Immature natural killer cell (primary cell): ENCODE measurements around the gene DCUN1D1. TPM values are rescaled to one million over a fixed set of nuclear protein-coding genes. Genes with fewer than 3 reads are reported as not detected.

Source experiments
- DNase-seq, 3 donors: peaks; one replicate each; pipeline ENCODE4 v3.0.0; 2022; ENCODE audit warnings: mixed read lengths in 1 of 3
- H3K27ac Mint-ChIP-seq, 6 donors: one replicate each; pipeline ENCODE4 v1.8.0; 2020; ENCODE audit warnings: mixed read lengths in 6 of 6, mild to moderate bottlenecking in 5 of 6, inconsistent platforms in 4 of 6, moderate library complexity in 3 of 6
- H3K27me3 Mint-ChIP-seq, 3 donors: one replicate each; pipeline ENCODE4 v1.8.0; 2020 to 2021; ENCODE audit warnings: low read depth in 3 of 3, mild to moderate bottlenecking in 3 of 3, mixed read lengths in 3 of 3, moderate library complexity in 3 of 3, inconsistent platforms in 1 of 3
- H3K36me3 Mint-ChIP-seq, 3 donors: one replicate each; pipeline ENCODE4 v1.8.0; 2020; ENCODE audit warnings: mixed read lengths in 3 of 3, inconsistent platforms in 2 of 3, mild to moderate bottlenecking in 2 of 3
- H3K4me1 Mint-ChIP-seq, 2 donors: one replicate each; pipeline ENCODE4 v1.8.0; 2020; ENCODE audit warnings: inconsistent platforms in 2 of 2, mild to moderate bottlenecking in 2 of 2, mixed read lengths in 2 of 2, moderate library complexity in 1 of 2
- H3K4me3 Mint-ChIP-seq, 5 donors: one replicate each; pipeline ENCODE4 v1.8.0; 2020; ENCODE audit warnings: mild to moderate bottlenecking in 5 of 5, mixed read lengths in 5 of 5, inconsistent platforms in 3 of 5, moderate library complexity in 3 of 5
- H3K9me3 Mint-ChIP-seq, 6 donors: one replicate each; pipeline ENCODE4 v1.8.0; 2020; ENCODE audit warnings: mild to moderate bottlenecking in 6 of 6, mixed read lengths in 6 of 6, inconsistent platforms in 4 of 6, moderate library complexity in 3 of 6
- polyA plus RNA-seq, 3 donors: library from polyadenylated mRNA; unstranded; fragments of 300-500 nt; fragmentation: Illumina TruSeq; gene quantifications; one replicate each; pipeline ENCODE4 v1.2.3, GENCODE V29; 2021

Gene DCUN1D1
- polyA plus RNA-seq, 3 donors from 2014 or later, result 27.0 to 34.5 (median 31.4) TPM

DNA sequence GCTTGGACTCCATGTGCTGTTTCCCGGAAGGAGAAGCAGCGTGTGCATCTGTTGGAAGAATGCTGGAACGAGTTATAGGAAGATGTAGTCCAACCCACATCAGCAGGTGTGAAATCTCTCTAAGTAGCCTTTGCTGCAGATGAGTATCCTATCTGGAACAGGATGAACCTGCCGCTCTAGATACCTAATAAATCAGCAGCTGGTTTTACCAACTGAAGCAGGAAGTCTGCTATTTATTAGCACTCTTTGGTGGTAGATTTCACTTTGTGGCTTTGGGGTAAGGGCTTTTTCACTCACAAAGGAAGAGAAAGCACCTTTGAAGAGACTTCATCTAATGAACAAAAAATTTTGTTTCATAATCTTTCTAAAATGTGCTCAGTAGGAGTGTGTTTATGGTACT, 66.4 kb downstream of the DCUN1D1 start:
- H3K27me3 Mint-ChIP-seq, result peaks cover 0 to 3% (median 0%) of the 10 kb centered on the region in 3 donors
- H3K9me3 Mint-ChIP-seq, result no peaks in the 10 kb centered on the region
- peaks cover 0 to 8% (median 5%) of the 10 kb centered on the region in 3 donors for H3K36me3 Mint-ChIP-seq
- peaks cover 47 to 77% of the 10 kb centered on the region in 2 donors for H3K4me1 Mint-ChIP-seq
- DNase-seq, result peak; percentile 13 to 33 (median 19)
- H3K27ac Mint-ChIP-seq, result peak overlapping the region; percentile 64 to 86 (median 80)
- peak overlapping the region; percentile 50 to 66 (median 58) for H3K4me3 Mint-ChIP-seq

- H3K9me3 Mint-ChIP-seq, result no peaks in the 10 kb centered on the region
- DNase-seq, result no peak
- peaks cover 0 to 3% (median 0%) of the 10 kb centered on the region in 3 donors for H3K27me3 Mint-ChIP-seq
- H3K4me3 Mint-ChIP-seq, result no peak overlapping the region
- peaks cover 47 to 84% of the 10 kb centered on the region in 2 donors for H3K4me1 Mint-ChIP-seq
- H3K36me3 Mint-ChIP-seq, result peaks cover 0 to 8% (median 5%) of the 10 kb centered on the region in 3 donors
- H3K27ac Mint-ChIP-seq, result peak overlapping the region; percentile 28 to 88 (median 64)
Measured at GRCh38 chr3:182912474-182912873, 67.9 kb downstream of the DCUN1D1 start.

DNA sequence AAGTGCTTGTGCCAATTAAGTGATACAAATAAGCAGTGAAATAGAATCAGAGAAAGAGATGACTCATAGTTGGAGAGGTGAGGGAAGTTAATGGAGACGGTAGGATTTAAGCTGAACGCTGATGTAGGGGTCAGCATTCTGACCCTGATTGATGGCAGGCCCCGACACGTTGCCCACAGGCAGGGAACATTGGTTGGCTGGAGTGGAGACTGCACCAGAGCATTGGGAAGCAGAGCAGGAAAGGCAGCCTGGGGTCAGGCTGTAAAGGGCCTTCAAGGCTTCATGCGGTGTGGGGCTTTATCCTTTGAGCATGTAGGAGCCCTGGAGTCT, 68.6 kb downstream of the DCUN1D1 start:
- no peak overlapping the region for H3K4me3 Mint-ChIP-seq
- DNase-seq, result no peak
- H3K27me3 Mint-ChIP-seq, result peaks cover 0 to 3% (median 0%) of the 10 kb centered on the region in 3 donors
- H3K4me1 Mint-ChIP-seq, result peaks cover 47 to 79% of the 10 kb centered on the region in 2 donors
- peak overlapping the region; percentile 20 to 88 (median 73) for H3K27ac Mint-ChIP-seq
- no peaks in the 10 kb centered on the region for H3K9me3 Mint-ChIP-seq
- H3K36me3 Mint-ChIP-seq, result peaks cover 0 to 8% (median 5%) of the 10 kb centered on the region in 3 donors

DNA sequence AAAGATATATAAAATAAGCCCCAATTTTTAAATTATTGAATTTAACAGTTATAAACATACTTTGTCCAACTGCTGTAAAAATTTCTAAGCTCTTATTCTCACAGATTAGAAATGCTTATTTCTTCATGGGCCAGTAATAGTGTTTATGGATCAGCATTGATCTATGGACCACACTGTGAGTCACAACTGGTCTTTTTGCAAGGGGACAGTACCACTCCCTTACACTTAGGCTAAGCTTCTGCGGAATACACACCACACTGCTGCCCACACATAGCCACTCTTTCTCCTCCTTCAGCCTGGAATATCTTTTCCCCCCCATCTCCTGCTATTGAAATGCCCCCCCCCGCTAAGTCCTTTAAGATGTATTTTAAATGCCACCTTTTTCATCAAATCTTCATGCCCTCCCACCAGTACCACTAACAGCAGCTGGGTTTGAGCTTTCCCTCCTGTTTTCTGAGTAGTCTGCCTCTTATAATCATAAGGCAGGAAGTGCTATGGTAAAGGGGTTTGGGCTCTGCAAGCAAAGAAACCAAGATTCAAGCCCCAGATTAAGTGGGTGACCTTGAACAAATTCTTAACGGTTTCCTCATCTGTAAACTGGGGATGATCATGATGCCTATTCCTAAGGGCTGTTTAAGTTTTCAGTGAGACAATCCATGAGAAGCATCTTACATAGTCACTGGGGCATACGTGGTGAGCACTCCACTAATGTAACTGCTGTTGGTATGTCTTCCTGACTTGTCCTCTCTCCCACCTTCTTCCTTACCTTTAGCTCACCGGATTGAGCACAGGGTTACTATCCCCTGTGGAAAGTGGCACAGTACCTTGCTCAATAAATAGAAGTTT, 69.2 kb downstream of the DCUN1D1 start:
- Mint-ChIP-seq H3K4me1 (peaks cover 47 to 76% of the 10 kb centered on the region in 2 donors), H3K36me3 (peaks cover 1 to 10% (median 5%) of the 10 kb centered on the region in 3 donors), H3K9me3 (no peaks in the 10 kb centered on the region), H3K27ac (peak overlapping the region; percentile 20 to 88 (median 73)), H3K4me3 (peak overlapping the region in 1 of 5 donors; percentile 2), H3K27me3 (peaks cover 0 to 3% (median 0%) of the 10 kb centered on the region in 3 donors)
- no peak for DNase-seq

- Mint-ChIP-seq H3K4me3 (no peak overlapping the region), H3K4me1 (peaks cover 36 to 59% of the 10 kb centered on the region in 2 donors)
- peak in 2 of 3 donors; percentile 7 to 30 for DNase-seq
Measured at GRCh38 chr3:182909318-182910040, 70.9 kb downstream of the DCUN1D1 start.

DNA sequence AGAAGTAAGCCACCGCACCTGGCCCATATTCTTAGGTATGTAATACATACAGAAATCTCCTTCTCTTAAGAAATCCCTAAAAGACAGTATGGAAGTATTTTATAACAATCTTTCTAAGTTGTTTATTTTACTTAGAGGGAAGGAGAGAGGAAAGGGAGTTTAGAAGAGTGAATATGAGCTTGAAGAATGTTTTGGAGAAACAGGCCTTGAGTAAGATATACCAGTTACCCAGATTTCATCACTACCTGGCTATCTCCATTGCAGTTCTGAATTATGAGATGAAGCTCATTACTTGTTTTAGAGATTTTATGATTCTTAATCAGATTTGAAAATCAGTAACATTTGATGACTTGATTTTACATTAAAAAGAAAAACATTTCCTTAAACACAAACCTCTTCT, 71.9 kb downstream of the DCUN1D1 start:
- H3K36me3 Mint-ChIP-seq, result peaks cover 4 to 11% (median 8%) of the 10 kb centered on the region in 3 donors
- H3K27me3 Mint-ChIP-seq, result peaks cover 0 to 3% (median 0%) of the 10 kb centered on the region in 3 donors
- H3K9me3 Mint-ChIP-seq, result no peaks in the 10 kb centered on the region
- H3K27ac Mint-ChIP-seq, result peak overlapping the region in 2 of 6 donors; percentile 7 to 55
- no peak for DNase-seq
- H3K4me3 Mint-ChIP-seq, result no peak overlapping the region
- H3K4me1 Mint-ChIP-seq, result peaks cover 30 to 49% of the 10 kb centered on the region in 2 donors

More at GRCh38 chr3:182909318-182910040, 70.9 kb downstream of the DCUN1D1 start:
- Mint-ChIP-seq H3K9me3 (no peaks in the 10 kb centered on the region), H3K27ac (no peak overlapping the region), H3K27me3 (peaks cover 0 to 3% (median 0%) of the 10 kb centered on the region in 3 donors), H3K36me3 (peaks cover 4 to 11% (median 5%) of the 10 kb centered on the region in 3 donors)

DNA sequence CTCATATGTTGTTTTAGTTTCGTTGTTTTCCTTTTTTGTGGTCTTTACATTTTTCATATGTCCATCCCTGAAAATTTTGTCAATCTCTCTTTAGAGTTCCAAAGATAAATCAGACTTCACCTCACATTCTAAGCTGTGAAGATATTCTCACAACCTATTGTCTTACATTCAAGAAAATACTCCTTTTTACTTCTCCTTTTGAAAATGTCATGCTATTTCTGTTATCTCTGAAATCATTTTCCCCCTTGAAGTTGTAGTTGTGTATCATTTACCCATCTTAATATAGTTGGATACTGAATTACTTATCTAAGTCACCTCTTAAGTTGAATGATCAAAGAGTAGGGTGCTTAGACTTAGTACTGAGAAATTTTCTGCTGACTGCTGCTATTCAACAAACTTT, 74.3 kb downstream of the DCUN1D1 start:
- Mint-ChIP-seq H3K4me1 (peaks cover 11 to 24% of the 10 kb centered on the region in 2 donors), H3K4me3 (no peak overlapping the region), H3K27me3 (no peaks in the 10 kb centered on the region), H3K36me3 (peaks cover 4 to 18% (median 8%) of the 10 kb centered on the region in 3 donors), H3K27ac (peak overlapping the region in 1 of 6 donors; percentile 6), H3K9me3 (no peaks in the 10 kb centered on the region)
- DNase-seq, result no peak

GRCh38 chr3:182905623-182906022, 74.7 kb downstream of the DCUN1D1 start:
- Mint-ChIP-seq H3K4me1 (peaks cover 8 to 20% of the 10 kb centered on the region in 2 donors), H3K36me3 (peaks cover 4 to 18% (median 8%) of the 10 kb centered on the region in 3 donors), H3K4me3 (no peak overlapping the region), H3K27ac (peak overlapping the region in 3 of 6 donors; percentile 10 to 17 (median 12)), H3K9me3 (no peaks in the 10 kb centered on the region), H3K27me3 (no peaks in the 10 kb centered on the region)
- DNase-seq, result no peak

GRCh38 chr3:182904164-182904563, 76.2 kb downstream of the DCUN1D1 start:
- H3K27ac Mint-ChIP-seq, result peak overlapping the region in 2 of 6 donors; percentile 10 to 43
- H3K4me1 Mint-ChIP-seq, result peaks cover 4 to 9% of the 10 kb centered on the region in 2 donors
- H3K27me3 Mint-ChIP-seq, result no peaks in the 10 kb centered on the region
- DNase-seq, result no peak
- H3K4me3 Mint-ChIP-seq, result no peak overlapping the region
- peaks cover 9 to 26% (median 11%) of the 10 kb centered on the region in 3 donors for H3K36me3 Mint-ChIP-seq
- no peaks in the 10 kb centered on the region for H3K9me3 Mint-ChIP-seq

- Mint-ChIP-seq H3K9me3 (no peaks in the 10 kb centered on the region), H3K4me3 (no peak overlapping the region)
Measured at GRCh38 chr3:182902236-182902635, 78.1 kb downstream of the DCUN1D1 start.

GRCh38 chr3:182896553-182896952, 83.8 kb downstream of the DCUN1D1 start:
- H3K4me1 Mint-ChIP-seq, result peaks cover 7 to 31% of the 10 kb centered on the region in 2 donors
- DNase-seq, result no peak
- peak overlapping the region in 3 of 6 donors; percentile 25 to 84 (median 44) for H3K27ac Mint-ChIP-seq
- peaks cover 0 to 2% (median 0%) of the 10 kb centered on the region in 3 donors for H3K27me3 Mint-ChIP-seq
- peaks cover 13 to 37% (median 17%) of the 10 kb centered on the region in 3 donors for H3K36me3 Mint-ChIP-seq
- no peaks in the 10 kb centered on the region for H3K9me3 Mint-ChIP-seq
- no peak overlapping the region for H3K4me3 Mint-ChIP-seq

More at GRCh38 chr3:182902236-182902635, 78.1 kb downstream of the DCUN1D1 start:
- Mint-ChIP-seq H3K27me3 (no peaks in the 10 kb centered on the region), H3K4me1 (peaks cover 0 to 4% of the 10 kb centered on the region in 2 donors), H3K27ac (peak overlapping the region in 1 of 6 donors; percentile 1), H3K36me3 (peaks cover 9 to 26% (median 11%) of the 10 kb centered on the region in 3 donors)
- no peak for DNase-seq

GRCh38 chr3:182895513-182896112, 84.7 kb downstream of the DCUN1D1 start:
- Mint-ChIP-seq H3K36me3 (peaks cover 18 to 46% (median 27%) of the 10 kb centered on the region in 3 donors), H3K4me3 (no peak overlapping the region), H3K9me3 (no peaks in the 10 kb centered on the region), H3K27ac (peak overlapping the region in 5 of 6 donors; percentile 34 to 84 (median 60)), H3K27me3 (peaks cover 0 to 2% (median 0%) of the 10 kb centered on the region in 3 donors), H3K4me1 (peaks cover 7 to 31% of the 10 kb centered on the region in 2 donors)
- no peak for DNase-seq

DNA sequence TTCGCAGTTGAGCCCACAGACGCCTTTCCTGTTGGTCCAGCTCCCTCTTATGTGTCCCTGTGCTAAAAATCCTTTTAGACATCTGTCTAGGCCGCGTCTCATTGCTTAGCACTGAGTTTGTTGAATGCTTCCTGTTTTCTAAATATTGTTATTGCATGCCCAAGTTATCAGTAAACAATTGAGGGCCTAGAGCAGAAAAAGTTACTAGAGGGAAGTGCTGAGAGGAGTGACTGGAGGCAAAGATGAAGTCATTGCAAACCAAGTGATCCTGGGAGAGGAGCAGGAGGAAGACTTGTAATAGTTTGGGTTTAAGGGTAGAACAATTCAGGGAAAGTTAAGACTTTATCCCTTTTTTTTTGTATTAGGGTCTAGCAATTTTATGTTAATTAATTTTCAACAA, 88.1 kb downstream of the DCUN1D1 start:
- Mint-ChIP-seq H3K9me3 (no peaks in the 10 kb centered on the region), H3K27ac (peak overlapping the region in 4 of 6 donors; percentile 9 to 61 (median 38)), H3K4me3 (no peak overlapping the region), H3K36me3 (peaks cover 24 to 50% (median 31%) of the 10 kb centered on the region in 3 donors), H3K4me1 (peaks cover 5 to 31% of the 10 kb centered on the region in 2 donors), H3K27me3 (peaks cover 0 to 2% (median 0%) of the 10 kb centered on the region in 3 donors)
- no peak for DNase-seq
